Keratinocyte (primary cell): ENCODE measurements around the gene PPP3CB. TPM values are rescaled to one million over a fixed set of nuclear protein-coding genes. Genes with fewer than 3 reads are reported as not detected.

Experiments used
- DNase-seq: peaks from one replicate; pipeline ENCODE4 v3.0.0-alpha.2; 2011; ENCODE audit warnings: low read depth, missing footprints, low spot score
- FAIRE-seq: peaks from 2 replicates; lab custom pipeline; 2011; peaks lifted over from hg19 to GRCh38; lab: Jason Lieb, UNC
- H2AFZ ChIP-seq: 2 replicates; pipeline ENCODE4 v1.6.0; 2012; ENCODE audit warnings: low read length, control low read depth, inconsistent platforms; ENCODE audit not compliant: control insufficient read depth
- H3K27ac ChIP-seq: 2 replicates; pipeline ENCODE4 v1.5.1; 2011; ENCODE audit warnings: low read length; ENCODE audit not compliant: control insufficient read depth, insufficient read depth
- H3K27me3 ChIP-seq: 3 replicates; pipeline ENCODE4 v1.6.0; 2011; ENCODE audit warnings: low read length; ENCODE audit not compliant: control insufficient read depth, insufficient read depth; ENCODE audit errors: extremely low read depth
- H3K36me3 ChIP-seq, 2 experiments: 2 replicates in 1 of 2; 3 replicates in 1 of 2; pipeline ENCODE4 v1.5.1; 2011; ENCODE audit warnings: low read length in 2 of 2, mild to moderate bottlenecking in 1 of 2; ENCODE audit not compliant: control insufficient read depth in 2 of 2, insufficient read depth in 2 of 2; ENCODE audit errors: extremely low read depth in 1 of 2
- H3K4me1 ChIP-seq: 3 replicates; pipeline ENCODE4 v1.5.1; 2011; ENCODE audit warnings: low read length; ENCODE audit not compliant: control insufficient read depth, insufficient read depth; ENCODE audit errors: extremely low read depth
- H3K4me2 ChIP-seq: 3 replicates; pipeline ENCODE4 v1.6.0; 2011; ENCODE audit warnings: low read depth, low read length; ENCODE audit not compliant: control insufficient read depth, insufficient read depth; ENCODE audit errors: extremely low read depth
- H3K4me3 ChIP-seq, 3 experiments: fragments of 200-600 bp in 1 of 3; sonication (generic) in 1 of 3; 2 replicates in 2 of 3; 3 replicates in 1 of 3; pipeline ENCODE4 v1.5.1; 2011 to 2016; ENCODE audit warnings: low read length in 3 of 3, mild to moderate bottlenecking in 3 of 3, control low read depth in 2 of 3, inconsistent platforms in 1 of 3, low read depth in 1 of 3, mixed read lengths in 1 of 3, mixed run types in 1 of 3, moderate library complexity in 1 of 3; ENCODE audit not compliant: control insufficient read depth in 2 of 3, insufficient read depth in 2 of 3; ENCODE audit errors: extremely low read depth in 1 of 3
- H3K79me2 ChIP-seq: 2 replicates; pipeline ENCODE4 v1.6.0; 2012; ENCODE audit warnings: low read length; ENCODE audit not compliant: control insufficient read depth, insufficient read depth
- H3K9ac ChIP-seq: 3 replicates; pipeline ENCODE4 v1.6.0; 2011; ENCODE audit warnings: low read length; ENCODE audit not compliant: control insufficient read depth, insufficient read depth; ENCODE audit errors: extremely low read depth
- H3K9me1 ChIP-seq: 3 replicates; pipeline ENCODE4 v1.6.0; 2011; ENCODE audit warnings: low read length; ENCODE audit not compliant: control insufficient read depth, insufficient read depth; ENCODE audit errors: extremely low read depth
- H3K9me3 ChIP-seq: 2 replicates; pipeline ENCODE4 v1.5.1; 2012; ENCODE audit warnings: low read depth, low read length; ENCODE audit not compliant: control insufficient read depth
- H4K20me1 ChIP-seq: 3 replicates; pipeline ENCODE4 v1.6.0; 2011; ENCODE audit warnings: low read length; ENCODE audit not compliant: control insufficient read depth, insufficient read depth; ENCODE audit errors: extremely low read depth
- EZH2 ChIP-seq: IDR thresholded peaks from one replicate; pipeline ENCODE4 v1.6.1; 2012; ENCODE audit warnings: inconsistent platforms, mild to moderate bottlenecking, low read length, moderate library complexity
- dilution Hi-C: fragments of 300-500 bp; cut with MboI; formaldehyde crosslinking; loops from one replicate; pipeline ENCODE4 v1.7.0; 2020; ENCODE audit warnings: low sequenced_read_pairs; ENCODE audit not compliant: extremely low pct_ligation_motif_present
- polyA plus RNA-seq, 5 experiments: library from polyadenylated mRNA; depleted of rRNA in 3 of 5; stranded (reverse) in 3 of 5; stranded (forward) in 1 of 5; unstranded in 1 of 5; fragments of >200 nt; gene quantifications; 1 replicate in 1 of 5; 2 replicates in 3 of 5; 3 replicates in 1 of 5; pipeline versions ENCODE4 v1.2.1 to v1.2.3, GENCODE V29; 2011 to 2012; ENCODE audit warnings: missing spikeins in 2 of 5, low read depth in 1 of 5, low replicate concordance in 1 of 5
- TF ChIP-seq, protein P1 (sequence below), 3 experiments: IDR thresholded peaks in 1 of 3; conservative IDR thresholded peaks in 1 of 3; optimal IDR thresholded peaks in 1 of 3; 2 replicates in 2 of 3; 3 replicates in 1 of 3; pipeline versions ENCODE3 to v1.5.1; 2011; ENCODE audit warnings: low read length in 3 of 3, mild to moderate bottlenecking in 3 of 3, moderate library complexity in 2 of 3, control low read depth in 1 of 3, inconsistent platforms in 1 of 3; ENCODE audit not compliant: insufficient read depth in 2 of 3; ENCODE audit errors: extremely low read depth in 1 of 3

PPP3CB gene
- polyA plus RNA-seq, 1 donor (not counting 4 experiments of a cell fraction or from before 2014, with no cell fraction given), result 23.5 TPM

DNA sequence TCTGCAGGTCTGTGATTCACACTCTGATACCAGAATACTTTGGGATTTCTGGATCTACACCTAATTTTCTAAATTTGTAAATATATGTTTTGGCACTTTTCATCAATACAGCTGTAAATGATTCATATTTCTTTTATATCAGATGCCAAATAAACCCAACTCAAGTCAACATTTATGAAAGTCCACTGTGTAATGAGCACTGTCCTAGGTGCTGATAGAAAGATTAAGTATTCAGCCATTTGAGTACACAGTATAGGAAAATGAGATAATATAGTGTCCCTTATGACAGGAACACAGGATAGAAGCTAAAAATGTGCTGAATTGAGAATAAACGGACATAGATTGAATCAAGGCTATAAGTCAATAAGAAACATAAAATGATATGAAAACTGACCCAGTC lies 88.3 kb downstream of the PPP3CB start:
- Histone ChIP-seq H3K79me2 (peaks cover 93% of the 10 kb centered on the region), H2AFZ (no peak overlapping the region), H3K36me3 (peaks cover 0 to 7% of the 10 kb centered on the region in 2 experiments), H3K9me3 (no peaks in the 10 kb centered on the region), H3K4me3 (no peak overlapping the region), H3K9ac (no peak overlapping the region), H4K20me1 (peaks cover 15% of the 10 kb centered on the region), H3K27me3 (no peaks in the 10 kb centered on the region), H3K27ac (no peak overlapping the region), H3K9me1 (peaks cover 3% of the 10 kb centered on the region), H3K4me1 (peaks cover 6% of the 10 kb centered on the region), H3K4me2 (no peak overlapping the region)
- FAIRE-seq, result no peak
- no peak for DNase-seq
- dilution Hi-C loops, result no loop called here
- TF ChIP-seq EZH2, result no peak
- TF ChIP-seq, protein P1, sequence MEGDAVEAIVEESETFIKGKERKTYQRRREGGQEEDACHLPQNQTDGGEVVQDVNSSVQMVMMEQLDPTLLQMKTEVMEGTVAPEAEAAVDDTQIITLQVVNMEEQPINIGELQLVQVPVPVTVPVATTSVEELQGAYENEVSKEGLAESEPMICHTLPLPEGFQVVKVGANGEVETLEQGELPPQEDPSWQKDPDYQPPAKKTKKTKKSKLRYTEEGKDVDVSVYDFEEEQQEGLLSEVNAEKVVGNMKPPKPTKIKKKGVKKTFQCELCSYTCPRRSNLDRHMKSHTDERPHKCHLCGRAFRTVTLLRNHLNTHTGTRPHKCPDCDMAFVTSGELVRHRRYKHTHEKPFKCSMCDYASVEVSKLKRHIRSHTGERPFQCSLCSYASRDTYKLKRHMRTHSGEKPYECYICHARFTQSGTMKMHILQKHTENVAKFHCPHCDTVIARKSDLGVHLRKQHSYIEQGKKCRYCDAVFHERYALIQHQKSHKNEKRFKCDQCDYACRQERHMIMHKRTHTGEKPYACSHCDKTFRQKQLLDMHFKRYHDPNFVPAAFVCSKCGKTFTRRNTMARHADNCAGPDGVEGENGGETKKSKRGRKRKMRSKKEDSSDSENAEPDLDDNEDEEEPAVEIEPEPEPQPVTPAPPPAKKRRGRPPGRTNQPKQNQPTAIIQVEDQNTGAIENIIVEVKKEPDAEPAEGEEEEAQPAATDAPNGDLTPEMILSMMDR (optimal IDR thresholded peaks at IDR 0.05 in 1 of 3, IDR thresholded peaks at IDR 0.05 in 1 of 3, conservative IDR thresholded peaks at IDR 0.05 in 1 of 3; ENCODE audit: extremely low read depth in 1 of 3, insufficient read depth in 2 of 3, low read length in 3 of 3), result no peak

DNA sequence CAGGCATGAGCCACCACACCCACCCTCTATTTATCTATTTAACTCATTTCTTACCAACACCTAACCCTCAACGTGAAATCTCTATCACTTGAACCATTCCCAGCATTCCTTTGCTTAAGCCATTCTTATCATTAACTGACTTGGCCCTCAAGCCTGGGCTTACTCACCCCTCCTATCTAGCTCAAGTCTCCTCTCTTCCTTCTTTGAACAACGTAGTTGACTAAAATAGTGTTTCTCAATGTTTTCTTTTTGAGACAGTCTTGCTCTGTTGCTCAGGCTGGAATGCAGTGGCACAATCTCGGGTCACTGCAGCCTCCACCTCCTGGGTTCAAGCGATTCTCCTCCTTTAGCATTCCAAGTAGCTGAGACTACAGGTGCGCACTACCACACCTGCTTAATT lies 89.0 kb downstream of the PPP3CB start:
- no peak for FAIRE-seq
- dilution Hi-C loops, result no loop called here
- Histone ChIP-seq H3K9me3 (no peaks in the 10 kb centered on the region), H3K27me3 (no peaks in the 10 kb centered on the region), H2AFZ (no peak overlapping the region), H4K20me1 (peaks cover 15% of the 10 kb centered on the region), H3K9ac (no peak overlapping the region), H3K4me3 (no peak overlapping the region), H3K79me2 (peaks cover 96% of the 10 kb centered on the region), H3K4me2 (no peak overlapping the region), H3K4me1 (peaks cover 5% of the 10 kb centered on the region), H3K36me3 (peaks cover 0 to 7% of the 10 kb centered on the region in 2 experiments), H3K9me1 (peaks cover 3% of the 10 kb centered on the region), H3K27ac (no peak overlapping the region)
- DNase-seq, result no peak
- no peak for TF ChIP-seq EZH2
- TF ChIP-seq, protein P1 (optimal IDR thresholded peaks at IDR 0.05 in 1 of 3, IDR thresholded peaks at IDR 0.05 in 1 of 3, conservative IDR thresholded peaks at IDR 0.05 in 1 of 3; ENCODE audit: extremely low read depth in 1 of 3, insufficient read depth in 2 of 3, low read length in 3 of 3), result no peak
